GM12891 (cell line): ENCODE results near the gene WDR91.
"Not testable (repeated sequence)": the region's sequence is repeated elsewhere in the genome, so short reads cannot be mapped to it uniquely, and the experiment has no call there.

Experiments used
- DNase-seq: peaks from one replicate; pipeline ENCODE4 v3.0.0; 2011; ENCODE audit warnings: low spot score; ENCODE audit not compliant: insufficient read length
- FAIRE-seq: peaks from 2 replicates; lab custom pipeline; 2011; peaks lifted over from hg19 to GRCh38; lab: Jason Lieb, UNC
- PAX5 ChIP-seq: IDR thresholded peaks from 2 replicates; pipeline ENCODE4 v1.6.1; 2011; ENCODE audit warnings: low read length, moderate library complexity, mild to moderate bottlenecking; ENCODE audit not compliant: insufficient read depth, severe bottlenecking
- POLR2A ChIP-seq: IDR thresholded peaks from 2 replicates; pipeline ENCODE4 v1.6.1; 2011; ENCODE audit warnings: low read depth, low read length, control low read depth
- POLR2AphosphoS5 ChIP-seq: IDR thresholded peaks from 2 replicates; pipeline ENCODE4 v1.6.1; 2011; ENCODE audit warnings: low read depth, low read length, control low read depth
- POU2F2 ChIP-seq: IDR thresholded peaks from 2 replicates; pipeline ENCODE4 v1.6.1; 2011; ENCODE audit warnings: low read depth, mild to moderate bottlenecking, control low read depth, low read length, moderate library complexity
- SPI1 ChIP-seq: IDR thresholded peaks from 2 replicates; pipeline ENCODE4 v1.6.1; 2011; ENCODE audit warnings: low read depth, low read length, control low read depth
- TAF1 ChIP-seq: IDR thresholded peaks from 2 replicates; pipeline ENCODE4 v1.6.1; 2011; ENCODE audit warnings: low read depth, low read length, control low read depth

Gene WDR91

GRCh38 chr7:135174941-135175340 is 36.4 kb downstream of the WDR91 start:
- no peak for DNase-seq
- no peak for FAIRE-seq
- no peak for TF ChIP-seq POLR2A
- no peak for TF ChIP-seq TAF1
- TF ChIP-seq POU2F2 = no peak

- not testable (repeated sequence) for FAIRE-seq, DNase-seq
Observed at GRCh38 chr7:135173916-135174315, 37.4 kb downstream of the WDR91 start.

GRCh38 chr7:135171581-135172291 is 39.6 kb downstream of the WDR91 start:
- not testable (repeated sequence) for FAIRE-seq, DNase-seq

- TF ChIP-seq SPI1 = peak; percentile 73
- not testable (repeated sequence) for FAIRE-seq, DNase-seq
Observed at GRCh38 chr7:135170998-135171481, 40.3 kb downstream of the WDR91 start.

- DNase-seq (peak; percentile 85), FAIRE-seq (no peak)
- TF ChIP-seq POLR2A (peak; percentile 53), POLR2AphosphoS5 (peak; percentile 58), SPI1 (no peak), TAF1 (peak; percentile 40; the same call in 1 of the 2 replicates), POU2F2 (no peak), PAX5 (peak; percentile 48)
Observed at GRCh38 chr7:135170274-135170997, 40.9 kb downstream of the WDR91 start, which contains the start of gene CYREN. CYREN (minus strand) TSS chr7:135170707; CDS start chr7:135168922, 1,785 bp downstream.

GRCh38 chr7:135169964-135170273 is 41.4 kb downstream of the WDR91 start:
- FAIRE-seq (no peak), DNase-seq (no peak)
- TF ChIP-seq SPI1 (peak; percentile 80), POU2F2 (no peak)

GRCh38 chr7:135169141-135169963 is 42.0 kb downstream of the WDR91 start:
- DNase-seq (peak; percentile 69), FAIRE-seq (peak; percentile 82)
- TF ChIP-seq SPI1 (no peak), POU2F2 (no peak), TAF1 (0 out of 2 replicates have a peak, but pooled peaks have one; percentile 50), POLR2AphosphoS5 (peak; percentile 71), PAX5 (no peak), POLR2A (peak; percentile 83; the same call in 1 of the 2 replicates)

- DNase-seq = no peak
- FAIRE-seq = no peak
- peak; percentile 42; the same call in 1 of the 2 replicates for TF ChIP-seq POLR2AphosphoS5
- no peak for TF ChIP-seq SPI1
- 0 out of 2 replicates have a peak, but pooled peaks have one; percentile 30 for TF ChIP-seq POU2F2
- TF ChIP-seq PAX5 = no peak
Observed at GRCh38 chr7:135168489-135169140, 42.7 kb downstream of the WDR91 start.

- FAIRE-seq (no peak), DNase-seq (no peak)
Observed at GRCh38 chr7:135168001-135168400, 43.3 kb downstream of the WDR91 start.

GRCh38 chr7:135167365-135167917 is 43.9 kb downstream of the WDR91 start:
- no peak for DNase-seq
- TF ChIP-seq PAX5 = no peak
- no peak for TF ChIP-seq TAF1
- TF ChIP-seq POLR2AphosphoS5 = no peak
- no peak for TF ChIP-seq POU2F2
- TF ChIP-seq POLR2A = no peak
- no peak for TF ChIP-seq SPI1
- FAIRE-seq = no peak

More at GRCh38 chr7:135168001-135168400, 43.3 kb downstream of the WDR91 start:
- no peak for TF ChIP-seq SPI1
- 0 out of 2 replicates have a peak, but pooled peaks have one; percentile 13 for TF ChIP-seq POLR2AphosphoS5
